22Rv1 (cell line): ENCODE data around the gene FHIT.

Source experiments
- H3K27ac ChIP-seq: fragments of 450-650 bp; 2 replicates; pipeline ENCODE4 v1.5.1; 2017
- CTCF ChIP-seq: fragments of 450-650 bp; IDR thresholded peaks from 2 replicates; pipeline ENCODE4 v1.5.1; 2017; ENCODE audit warnings: mild to moderate bottlenecking
- ZFX ChIP-seq: fragments of 450-650 bp; IDR thresholded peaks from 2 replicates; pipeline ENCODE4 v1.6.1; 2017; ENCODE audit warnings: antibody characterized with exemption, borderline replicate concordance

Gene FHIT

DNA sequence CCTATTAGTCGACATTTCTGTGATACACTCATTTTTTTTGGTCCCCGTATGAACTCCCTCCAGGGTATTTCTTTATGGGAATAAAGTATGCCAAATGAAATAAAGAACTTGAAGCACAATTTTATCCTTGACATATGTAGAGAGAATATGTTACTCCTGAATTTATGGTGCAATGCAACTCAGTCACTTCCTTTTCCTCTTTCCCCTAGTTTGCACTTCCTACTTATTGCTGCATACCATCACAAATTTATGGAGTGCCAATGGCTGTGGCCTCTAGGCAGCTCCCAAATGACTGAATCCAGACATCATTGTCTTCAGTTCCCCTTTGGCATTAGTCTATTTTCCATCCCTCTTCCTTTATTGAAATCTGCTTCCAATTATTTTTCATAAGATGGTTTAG, 403.5 kb downstream of the FHIT start:
- H3K27ac ChIP-seq = no peak overlapping the region
- no peak for TF ChIP-seq ZFX
- no peak for TF ChIP-seq CTCF

DNA sequence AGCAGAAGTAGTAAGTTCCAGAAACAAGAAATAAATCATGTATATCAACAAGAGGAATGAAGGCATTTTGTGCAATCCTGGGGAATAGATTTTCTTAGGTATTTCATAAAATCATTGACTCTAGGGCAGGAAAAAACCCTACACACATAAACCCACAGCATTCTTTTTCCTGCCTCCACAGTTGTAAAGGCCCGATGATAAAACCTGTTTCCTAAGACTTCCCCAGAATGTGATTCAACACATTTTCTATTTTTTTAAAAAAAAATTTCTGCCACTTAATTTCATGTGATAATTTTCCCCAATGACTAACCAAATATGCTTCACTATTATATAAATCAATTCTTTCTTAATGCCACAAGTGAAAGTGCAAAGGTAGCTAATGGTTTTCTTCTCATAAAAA, 407.0 kb downstream of the FHIT start:
- no peak overlapping the region for H3K27ac ChIP-seq

DNA sequence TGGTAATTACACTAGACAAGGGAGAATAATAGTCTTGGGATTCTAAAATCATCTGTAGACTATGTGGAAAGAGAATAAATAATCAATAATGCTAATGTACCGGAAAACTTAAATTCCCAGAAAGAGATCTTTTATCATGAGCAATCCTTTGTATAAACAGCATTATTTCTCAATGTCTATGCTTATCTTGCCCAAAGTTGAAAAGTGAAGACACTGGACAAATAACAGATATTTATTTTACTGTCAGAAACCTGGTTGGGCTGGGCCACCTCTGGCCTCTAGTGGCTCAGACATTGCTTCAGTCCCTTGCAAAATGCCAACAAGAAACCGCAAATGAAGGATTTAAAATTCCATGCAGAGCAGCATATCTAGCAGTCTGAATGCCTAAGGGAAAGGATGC, 409.9 kb downstream of the FHIT start:
- no peak overlapping the region for H3K27ac ChIP-seq
- TF ChIP-seq CTCF (no peak), ZFX (no peak)

More for the DNA sequence above, 407.0 kb downstream of the FHIT start:
- no peak for TF ChIP-seq ZFX
- TF ChIP-seq CTCF = no peak

DNA sequence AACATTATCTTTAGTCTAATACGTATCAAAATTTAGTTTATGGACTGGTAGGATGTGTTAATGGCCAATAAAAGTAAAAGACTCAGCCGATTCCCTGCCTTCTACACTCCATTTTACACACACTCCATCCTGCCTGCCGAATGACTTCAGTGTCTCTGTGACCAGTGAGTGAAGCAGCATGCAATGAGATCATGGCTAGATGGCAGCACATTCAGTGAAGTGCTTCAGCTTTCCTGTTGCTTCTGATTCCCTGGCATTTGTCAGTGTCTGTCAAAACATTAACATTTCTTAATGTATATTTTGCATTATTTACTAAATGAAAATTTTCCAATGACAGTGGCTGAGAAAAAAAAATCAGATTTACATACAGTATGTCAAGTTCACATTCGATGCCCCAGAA, 412.0 kb downstream of the FHIT start:
- no peak overlapping the region for H3K27ac ChIP-seq
- no peak for TF ChIP-seq CTCF
- no peak for TF ChIP-seq ZFX

GRCh38 chr3:60835796-60836195, 415.5 kb downstream of the FHIT start:
- no peak overlapping the region for H3K27ac ChIP-seq
- TF ChIP-seq CTCF (no peak), ZFX (no peak)

DNA sequence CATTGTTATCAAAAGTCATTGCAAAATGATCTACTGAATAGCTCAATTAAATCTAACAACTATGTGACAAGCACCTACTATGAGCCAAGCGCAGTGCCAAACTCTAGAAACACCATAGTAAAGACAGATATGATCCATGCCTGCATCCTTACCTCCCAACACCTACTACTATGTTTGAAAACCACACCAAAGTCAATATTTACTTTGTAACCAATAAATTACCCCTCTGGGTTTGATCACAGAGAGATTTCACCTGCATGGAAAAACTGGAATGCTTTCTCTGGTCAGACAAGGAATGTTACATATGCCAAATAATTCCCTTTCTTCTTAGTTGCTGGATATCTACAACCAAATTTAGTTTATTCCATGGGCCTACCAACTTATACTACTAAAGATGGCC, 422.2 kb downstream of the FHIT start:
- TF ChIP-seq CTCF (no peak), ZFX (no peak)
- no peak overlapping the region for H3K27ac ChIP-seq

DNA sequence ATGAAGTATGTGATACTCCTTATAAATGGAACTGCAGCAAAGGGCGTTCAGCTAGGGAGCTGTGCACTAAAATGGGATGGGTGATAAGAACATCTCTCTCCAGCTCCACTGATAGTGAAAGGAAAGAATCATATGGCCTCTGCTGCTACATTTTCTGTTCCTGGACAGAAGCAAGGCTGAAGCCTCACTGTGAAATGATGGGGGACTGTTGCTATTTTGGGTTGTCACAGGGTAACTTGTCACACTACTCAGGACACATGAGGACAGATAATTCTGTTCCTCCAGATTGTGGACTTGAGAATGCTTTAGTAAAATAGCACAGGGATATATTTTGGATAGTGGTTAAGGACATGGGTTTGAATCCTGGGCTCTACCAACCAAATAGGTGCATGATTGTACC, 423.6 kb downstream of the FHIT start:
- TF ChIP-seq CTCF (no peak), ZFX (no peak)
- no peak overlapping the region for H3K27ac ChIP-seq
